Mesendoderm (in vitro differentiated cells): ENCODE measurements around the gene SMC3.

Source experiments
- DNase-seq: peaks from one replicate; pipeline ENCODE4 v3.0.0; 2013
- H2AK5ac ChIP-seq: 2 replicates; pipeline ENCODE4 v1.6.1; 2013; ENCODE audit warnings: low read length, inconsistent platforms
- H2BK120ac ChIP-seq: 2 replicates; pipeline ENCODE4 v1.6.1; 2013; ENCODE audit warnings: low read depth, mild to moderate bottlenecking, low read length, moderate library complexity, mixed read lengths
- H2BK15ac ChIP-seq: replicated peaks from 2 replicates; pipeline ENCODE4 v1.6.1; 2013; ENCODE audit warnings: low read depth, mild to moderate bottlenecking, moderate library complexity
- H2BK5ac ChIP-seq: 2 replicates; pipeline ENCODE4 v1.6.1; 2013; ENCODE audit warnings: low read length, inconsistent platforms
- H3K18ac ChIP-seq: 2 replicates; pipeline ENCODE4 v1.6.1; 2013; ENCODE audit warnings: mild to moderate bottlenecking, low read length, mixed read lengths
- H3K23ac ChIP-seq: one replicate; pipeline ENCODE4 v1.6.1; 2013; ENCODE audit warnings: low read length
- H3K27ac ChIP-seq: 2 replicates; pipeline ENCODE4 v1.5.1; 2013; ENCODE audit warnings: low read depth, mild to moderate bottlenecking, inconsistent platforms, low read length, moderate library complexity
- H3K27me3 ChIP-seq: 2 replicates; pipeline ENCODE4 v1.6.1; 2013; ENCODE audit warnings: low read length, control low read depth, mild to moderate bottlenecking, inconsistent platforms; ENCODE audit not compliant: insufficient read depth, poor library complexity
- H3K36me3 ChIP-seq: 2 replicates; pipeline ENCODE4 v1.6.1; 2013; ENCODE audit warnings: low read length, inconsistent platforms; ENCODE audit not compliant: control insufficient read depth, insufficient read depth
- H3K4ac ChIP-seq: one replicate; pipeline ENCODE4 v1.6.1; 2013; ENCODE audit warnings: low read depth, mild to moderate bottlenecking, low read length, moderate library complexity
- H3K4me1 ChIP-seq: 2 replicates; pipeline ENCODE4 v1.6.1; 2013; ENCODE audit warnings: low read depth, low read length, inconsistent platforms; ENCODE audit not compliant: control insufficient read depth
- H3K4me2 ChIP-seq: 2 replicates; pipeline ENCODE4 v1.6.1; 2013; ENCODE audit warnings: low read length
- H3K4me3 ChIP-seq: 2 replicates; pipeline ENCODE4 v1.5.1; 2013; ENCODE audit warnings: mild to moderate bottlenecking, low read length
- H3K56ac ChIP-seq: one replicate; pipeline ENCODE4 v1.6.1; 2013; ENCODE audit warnings: low read length
- H3K79me1 ChIP-seq: 2 replicates; pipeline ENCODE4 v1.6.1; 2013; ENCODE audit warnings: low read length, inconsistent platforms
- H3K79me2 ChIP-seq: 2 replicates; pipeline ENCODE4 v1.6.1; 2013; ENCODE audit warnings: mild to moderate bottlenecking, low read length; ENCODE audit not compliant: control insufficient read depth, insufficient read depth
- H3K9ac ChIP-seq: 2 replicates; pipeline ENCODE4 v1.6.1; 2013; ENCODE audit warnings: low read length, inconsistent platforms
- H4K5ac ChIP-seq: one replicate; pipeline ENCODE4 v1.6.1; 2013; ENCODE audit warnings: low read length
- H4K8ac ChIP-seq: one replicate; pipeline ENCODE4 v1.6.1; 2013; ENCODE audit warnings: low read depth, mild to moderate bottlenecking, control low read depth, low read length, moderate library complexity
- WGBS: extraction: QIAGEN DNeasy Blood & Tissue Kit; methylation state at CpG from one replicate; pipeline ENCODE4 v1.1.7; 2013; ENCODE audit warnings: low lambda C conversion rate, missing lambda C conversion rate; ENCODE audit not compliant: insufficient coverage; ENCODE audit errors: extremely low coverage; 5-methylcytosine and 5-hydroxymethylcytosine counted together

SMC3 gene

DNA sequence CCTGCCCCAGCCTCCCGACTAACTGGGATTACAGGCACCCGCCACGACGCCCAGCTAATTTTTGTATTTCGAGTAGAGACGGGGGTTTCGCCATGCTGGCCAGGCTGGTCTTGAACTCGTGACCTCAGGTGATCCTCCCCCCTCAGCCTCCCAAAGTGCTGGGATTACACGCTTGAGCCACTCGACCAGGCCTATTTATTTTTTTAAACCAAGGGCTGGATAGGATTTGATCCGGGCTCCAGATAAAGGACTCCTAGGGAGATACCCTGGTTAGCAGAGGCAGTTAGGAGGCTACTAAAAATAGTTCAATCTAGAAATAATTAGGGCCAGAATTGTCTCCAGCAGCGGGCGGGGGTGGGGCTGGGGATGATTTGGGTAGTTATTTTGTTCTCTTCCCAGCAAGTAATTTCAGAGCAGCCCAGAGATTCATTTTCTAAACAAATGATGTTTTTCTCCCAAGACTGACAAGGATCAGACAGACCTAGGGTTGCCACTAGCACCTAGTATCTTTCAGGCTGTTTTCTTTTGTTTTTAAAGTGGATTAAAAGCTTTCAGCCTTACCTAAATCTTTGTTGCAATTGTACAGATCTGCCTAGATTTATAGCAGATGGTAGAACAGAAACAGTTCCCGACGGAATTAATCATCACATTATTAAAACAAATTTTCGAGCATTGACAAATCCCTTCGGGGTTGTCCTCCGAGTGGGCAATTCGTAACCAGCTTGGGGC, 859 bp upstream of the SMC3 start:
- WGBS, result no CpG with 5 or more reads among the region's 19 CpGs
- Histone ChIP-seq H3K27ac (peak overlapping the region; percentile 89), H3K23ac (no peak overlapping the region), H2BK15ac (peak overlapping the region; percentile 89), H3K56ac (peak overlapping the region; percentile 77), H4K8ac (peak overlapping the region; percentile 5), H3K36me3 (no peaks in the 10 kb centered on the region), H3K4me2 (peak overlapping the region; percentile 56), H3K79me1 (peaks cover 3% of the 10 kb centered on the region), H3K4me3 (peak overlapping the region; percentile 13), H4K5ac (no peak overlapping the region), H3K9ac (peak overlapping the region; percentile 67), H3K79me2 (peaks cover 27% of the 10 kb centered on the region), H3K4me1 (peaks cover 3% of the 10 kb centered on the region), H2AK5ac (no peak overlapping the region), H3K18ac (peak overlapping the region; percentile 70), H2BK5ac (peak overlapping the region; percentile 10), H2BK120ac (no peak overlapping the region), H3K27me3 (no peaks in the 10 kb centered on the region), H3K4ac (peak overlapping the region; percentile 79)
- peak; percentile 80 for DNase-seq

DNA sequence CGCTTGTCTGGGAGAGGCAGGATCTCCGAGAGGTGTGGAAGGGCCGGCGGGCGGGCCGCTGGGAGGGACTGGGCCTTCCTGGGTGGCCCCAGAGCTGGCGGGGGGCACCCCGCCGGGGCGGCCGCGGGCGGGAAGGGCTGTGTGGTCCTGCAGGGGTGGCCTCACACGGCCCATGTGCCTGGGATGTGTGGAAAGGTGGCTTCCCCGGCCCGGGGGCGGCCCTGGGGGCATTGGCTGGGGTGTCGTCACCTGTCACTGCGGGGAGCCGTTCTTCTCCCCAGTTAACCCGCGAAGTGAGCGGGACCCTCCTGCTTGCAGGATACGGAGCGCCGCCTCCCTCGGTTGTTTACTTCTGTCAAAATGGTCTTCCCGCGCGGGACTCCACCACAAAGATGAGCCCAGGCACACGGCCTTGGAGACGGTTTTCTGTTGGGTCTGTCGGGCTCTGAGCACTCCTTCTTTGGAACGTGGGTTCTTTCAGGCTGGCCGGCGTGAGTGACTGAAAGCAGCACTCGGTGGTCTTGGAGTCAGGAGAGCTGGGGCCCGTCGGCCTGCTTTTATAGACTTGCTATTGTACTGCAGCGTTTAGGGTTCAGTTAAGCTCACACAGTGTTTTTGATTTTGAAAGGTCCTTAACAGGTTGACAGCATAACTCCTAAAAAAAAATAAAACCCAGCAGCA, 700 bp downstream of the SMC3 start:
- H4K8ac ChIP-seq, result no peak overlapping the region
- peaks cover 3% of the 10 kb centered on the region for H3K79me1 ChIP-seq
- peak overlapping the region; percentile 95 for H3K4ac ChIP-seq
- H3K27me3 ChIP-seq, result no peaks in the 10 kb centered on the region
- H2BK120ac ChIP-seq, result no peak overlapping the region
- H3K56ac ChIP-seq, result peak overlapping the region; percentile 94
- no peak overlapping the region for H2BK15ac ChIP-seq
- H2AK5ac ChIP-seq, result no peak overlapping the region
- H3K36me3 ChIP-seq, result no peaks in the 10 kb centered on the region
- peaks cover 37% of the 10 kb centered on the region for H3K79me2 ChIP-seq
- peak overlapping the region; percentile 97 for H3K18ac ChIP-seq
- peak overlapping the region; percentile 14 for H2BK5ac ChIP-seq
- H3K27ac ChIP-seq, result peak overlapping the region; percentile 58
- no CpG with 5 or more reads among the region's 40 CpGs for WGBS
- peaks cover 3% of the 10 kb centered on the region for H3K4me1 ChIP-seq
- peak overlapping the region; percentile 91 for H3K9ac ChIP-seq
- H4K5ac ChIP-seq, result no peak overlapping the region
- no peak overlapping the region for H3K23ac ChIP-seq
- DNase-seq, result peak; percentile 69
- H3K4me3 ChIP-seq, result peak overlapping the region; percentile 83
- H3K4me2 ChIP-seq, result peak overlapping the region; percentile 59

GRCh38 chr10:110569122-110569521, 1.6 kb downstream of the SMC3 start:
- H3K9ac ChIP-seq, result peak overlapping the region; percentile 31

GRCh38 chr10:110569736-110570135, 2.2 kb downstream of the SMC3 start:
- H3K4me3 ChIP-seq, result no peak overlapping the region
- H3K9ac ChIP-seq, result peak overlapping the region; percentile 13
- peaks cover 3% of the 10 kb centered on the region for H3K4me1 ChIP-seq
- H3K36me3 ChIP-seq, result no peaks in the 10 kb centered on the region
- no peak for DNase-seq
- H3K4ac ChIP-seq, result no peak overlapping the region
- peaks cover 5% of the 10 kb centered on the region for H3K79me1 ChIP-seq
- no peak overlapping the region for H2BK15ac ChIP-seq
- H3K23ac ChIP-seq, result no peak overlapping the region
- H2BK5ac ChIP-seq, result no peak overlapping the region
- WGBS, result no CpG with 5 or more reads among the region's 1 CpG
- peak overlapping the region; percentile 1 for H3K56ac ChIP-seq
- no peak overlapping the region for H3K27ac ChIP-seq
- no peak overlapping the region for H2AK5ac ChIP-seq
- H3K79me2 ChIP-seq, result peaks cover 41% of the 10 kb centered on the region
- no peak overlapping the region for H4K8ac ChIP-seq
- no peak overlapping the region for H4K5ac ChIP-seq
- peak overlapping the region; percentile 21 for H3K4me2 ChIP-seq
- H3K27me3 ChIP-seq, result no peaks in the 10 kb centered on the region
- H2BK120ac ChIP-seq, result no peak overlapping the region
- no peak overlapping the region for H3K18ac ChIP-seq

More at GRCh38 chr10:110569122-110569521, 1.6 kb downstream of the SMC3 start:
- Histone ChIP-seq H3K23ac (no peak overlapping the region), H3K27me3 (no peaks in the 10 kb centered on the region), H3K4me1 (peaks cover 3% of the 10 kb centered on the region), H3K4me3 (no peak overlapping the region), H3K79me1 (peaks cover 3% of the 10 kb centered on the region), H3K27ac (no peak overlapping the region), H4K8ac (no peak overlapping the region), H2BK120ac (no peak overlapping the region), H2BK15ac (no peak overlapping the region), H2BK5ac (no peak overlapping the region), H3K56ac (no peak overlapping the region), H3K4me2 (peak overlapping the region; percentile 24), H4K5ac (no peak overlapping the region), H3K79me2 (peaks cover 37% of the 10 kb centered on the region), H2AK5ac (no peak overlapping the region), H3K18ac (no peak overlapping the region), H3K36me3 (no peaks in the 10 kb centered on the region), H3K4ac (no peak overlapping the region)
- no CpG with 5 or more reads among the region's 3 CpGs for WGBS
- DNase-seq, result no peak

DNA sequence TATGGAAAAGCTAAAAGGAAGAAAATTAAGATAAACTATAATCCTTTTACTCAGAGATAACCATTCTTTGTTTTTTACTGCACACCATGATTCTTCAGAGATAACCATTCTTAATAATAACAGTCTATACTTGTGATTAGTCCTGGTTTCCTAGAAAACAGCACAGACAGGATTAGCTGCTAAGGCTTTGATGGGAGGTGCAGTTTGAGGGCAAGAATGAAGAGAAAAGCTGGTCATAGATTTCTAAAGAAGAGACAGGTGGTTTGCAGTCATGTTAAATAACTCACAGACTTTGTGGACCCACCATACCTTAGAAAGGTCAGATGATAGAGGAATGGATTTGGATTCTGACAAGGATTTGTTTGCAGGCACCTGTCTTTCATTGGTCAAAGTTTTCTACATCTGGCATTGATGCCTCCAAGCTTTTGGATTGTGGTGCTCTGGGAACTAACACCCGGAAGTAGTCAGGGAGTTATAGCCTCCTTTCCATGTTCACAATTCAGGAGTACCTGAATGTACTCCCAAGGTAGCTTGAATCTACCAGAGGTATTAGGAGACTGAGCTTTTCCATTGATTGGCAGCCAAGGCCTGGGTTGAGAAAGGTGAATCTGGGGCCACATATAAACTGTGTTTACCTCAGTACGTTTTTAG, 3.7 kb downstream of the SMC3 start:
- Histone ChIP-seq H3K4ac (no peak overlapping the region), H2BK5ac (no peak overlapping the region), H3K27me3 (no peaks in the 10 kb centered on the region), H3K36me3 (no peaks in the 10 kb centered on the region), H3K79me2 (peaks cover 41% of the 10 kb centered on the region), H3K4me3 (no peak overlapping the region), H3K79me1 (peaks cover 5% of the 10 kb centered on the region), H3K18ac (no peak overlapping the region), H3K4me1 (peaks cover 3% of the 10 kb centered on the region), H2BK120ac (no peak overlapping the region), H4K8ac (no peak overlapping the region), H3K27ac (no peak overlapping the region), H3K56ac (no peak overlapping the region), H2BK15ac (no peak overlapping the region), H3K4me2 (no peak overlapping the region), H2AK5ac (no peak overlapping the region), H3K9ac (no peak overlapping the region), H3K23ac (no peak overlapping the region), H4K5ac (no peak overlapping the region)
- WGBS, result no CpG with 5 or more reads among the region's 2 CpGs
- no peak for DNase-seq
